Hindlimb muscle (tissue), 1 donor: ENCODE data around the gene PARP11. TPM values are rescaled to one million over a fixed set of nuclear protein-coding genes. Genes with fewer than 3 reads are reported as not detected.

Experiments
- DNase-seq: peaks from one replicate; pipeline ENCODE4 v3.0.0-alpha.2; 2013
- polyA plus RNA-seq: library from polyadenylated mRNA; unstranded; fragments of 120-200 nt; gene quantifications from one replicate; pipeline ENCODE4 v1.2.1, GENCODE V29; 2013; ENCODE audit not compliant: insufficient read length

Gene PARP11, protein sequence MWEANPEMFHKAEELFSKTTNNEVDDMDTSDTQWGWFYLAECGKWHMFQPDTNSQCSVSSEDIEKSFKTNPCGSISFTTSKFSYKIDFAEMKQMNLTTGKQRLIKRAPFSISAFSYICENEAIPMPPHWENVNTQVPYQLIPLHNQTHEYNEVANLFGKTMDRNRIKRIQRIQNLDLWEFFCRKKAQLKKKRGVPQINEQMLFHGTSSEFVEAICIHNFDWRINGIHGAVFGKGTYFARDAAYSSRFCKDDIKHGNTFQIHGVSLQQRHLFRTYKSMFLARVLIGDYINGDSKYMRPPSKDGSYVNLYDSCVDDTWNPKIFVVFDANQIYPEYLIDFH
- 7.8 TPM for polyA plus RNA-seq

DNA sequence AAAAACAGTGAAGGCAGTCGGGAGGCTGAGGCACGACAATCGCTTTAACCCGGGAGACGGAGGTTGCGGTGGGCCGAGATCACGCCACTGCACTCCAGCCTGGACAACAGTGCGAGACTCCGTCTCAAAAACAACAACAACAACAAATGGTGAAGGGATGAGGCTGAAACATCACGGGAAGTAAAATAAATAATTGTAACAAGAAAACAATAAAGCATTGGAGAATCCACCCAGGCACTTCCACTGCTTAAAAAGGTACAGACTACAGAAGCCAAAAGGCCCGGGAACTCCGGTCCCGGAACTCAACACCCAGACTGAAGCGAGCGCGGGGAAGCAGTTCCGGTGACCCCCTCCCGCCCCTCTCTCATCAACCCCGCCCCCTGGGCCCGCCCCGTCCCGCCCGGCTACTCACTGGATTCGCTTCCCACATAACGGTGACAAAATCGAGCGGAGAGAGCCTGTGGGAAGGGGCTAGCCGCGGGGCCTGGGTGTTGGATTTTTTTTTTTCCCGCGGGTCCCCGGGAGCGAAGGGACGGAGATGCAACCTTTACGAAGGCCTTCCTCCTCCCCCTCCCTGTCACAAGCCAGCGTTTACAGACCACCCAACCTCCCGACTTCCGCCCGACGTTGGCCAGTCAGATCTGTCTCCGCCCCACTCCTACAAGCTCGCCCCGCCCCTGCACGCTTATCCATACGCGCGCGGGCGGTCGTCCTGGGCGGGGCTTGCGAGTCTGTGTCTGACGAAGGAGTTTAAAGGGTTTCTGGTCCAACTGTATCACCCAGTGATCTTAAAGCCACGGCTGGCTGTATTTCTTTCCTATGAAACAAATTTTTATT lies at the start of gene PARP11:
PARP11 (minus strand) TSS at position 600 of the 837 bp plus-strand sequence; CDS start at position 430, 170 bp downstream.
- peak; percentile 95 for DNase-seq

DNA sequence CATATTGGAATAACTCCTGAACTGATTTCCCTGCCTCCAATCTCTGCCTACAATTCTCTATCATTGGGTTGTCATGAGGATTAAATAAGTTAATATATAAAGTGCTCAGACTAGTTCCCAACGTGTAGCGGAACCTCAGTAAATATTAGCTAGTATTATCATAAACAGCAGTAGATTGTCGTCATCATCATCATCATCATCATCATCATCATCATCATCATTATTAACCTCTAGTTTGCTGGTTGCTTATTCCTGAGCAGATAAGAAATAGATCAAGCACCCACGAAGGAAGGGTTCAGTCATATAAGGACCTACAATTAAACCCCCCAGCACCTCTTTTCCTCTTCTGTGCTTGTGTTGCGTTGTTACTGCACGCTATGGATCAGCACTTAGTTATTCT lies 48.8 kb upstream of the PARP11 start:
- DNase-seq, result no peak

DNA sequence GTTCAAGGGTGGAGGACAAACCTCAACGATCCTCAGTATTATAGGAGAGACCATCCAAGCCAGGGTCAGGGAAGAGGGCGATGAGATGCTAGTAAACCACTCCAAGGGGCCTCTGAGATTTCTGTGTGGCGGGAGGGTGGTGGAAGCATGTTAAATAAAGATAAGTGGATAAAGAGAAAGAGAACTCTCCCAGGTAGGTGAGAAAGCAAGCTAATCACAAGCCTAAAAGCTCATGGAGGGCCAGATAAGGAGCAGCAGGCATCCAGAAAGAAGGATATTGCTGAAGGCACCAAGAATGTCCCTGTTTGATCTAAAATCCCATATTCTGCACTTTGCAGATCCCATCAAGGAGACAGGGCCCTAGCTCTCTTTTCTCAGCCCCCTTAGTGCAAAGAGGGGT lies 48.3 kb upstream of the PARP11 start:
- DNase-seq, result no peak

DNA sequence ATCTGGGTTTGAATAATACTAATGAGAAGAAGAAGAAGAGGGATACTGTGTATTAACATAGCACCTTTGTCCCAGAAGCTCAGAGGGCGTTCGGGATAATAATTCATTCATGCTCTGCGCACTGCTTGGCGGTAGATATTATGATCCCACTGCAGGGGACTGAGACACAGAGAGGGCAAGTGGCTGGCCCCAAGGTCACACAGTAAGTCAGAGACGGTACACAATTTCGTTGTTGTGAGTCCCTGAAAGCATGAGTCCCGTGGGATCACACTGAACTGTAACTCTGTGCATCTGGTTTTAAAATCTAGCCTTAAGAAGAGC lies 47.9 kb upstream of the PARP11 start:
- DNase-seq, result no peak

DNA sequence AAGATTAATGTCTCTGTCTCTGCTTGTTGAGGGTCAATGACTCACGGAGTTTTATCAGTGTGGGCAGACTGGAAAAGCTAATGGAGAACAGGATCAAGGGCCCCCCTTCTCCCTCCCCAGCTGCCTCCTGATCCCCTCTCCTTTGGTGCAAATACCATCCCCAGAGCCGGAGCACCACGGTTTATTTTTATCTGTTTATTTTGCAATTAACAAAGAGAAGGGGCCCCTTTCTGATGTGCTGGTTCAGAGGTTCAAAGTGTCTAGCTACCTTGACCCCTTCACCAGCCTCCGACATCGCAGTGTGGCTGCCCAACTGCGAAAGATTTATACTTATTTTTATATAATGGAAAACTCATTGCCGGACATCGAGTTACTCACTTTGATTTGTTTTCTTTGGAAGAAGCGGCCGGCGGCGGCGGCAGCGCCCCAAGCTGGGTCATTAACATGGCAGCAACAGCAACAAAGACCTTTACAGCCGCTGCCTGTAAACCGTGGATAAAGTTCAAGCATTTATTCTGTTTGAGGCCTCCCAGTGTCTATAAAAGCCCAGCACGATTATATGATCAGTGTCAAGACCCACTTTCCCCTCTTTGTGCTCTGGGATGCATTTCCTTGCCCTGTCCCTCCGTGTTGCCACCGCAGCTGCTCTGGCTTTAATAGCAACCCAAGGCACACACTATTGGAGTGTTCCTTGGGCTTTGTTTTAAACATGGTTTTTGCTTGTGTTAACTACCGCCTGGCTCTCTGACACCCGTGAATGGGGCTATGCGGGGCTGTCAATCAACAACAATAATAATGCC lies 47.4 kb upstream of the PARP11 start:
- no peak for DNase-seq

DNA sequence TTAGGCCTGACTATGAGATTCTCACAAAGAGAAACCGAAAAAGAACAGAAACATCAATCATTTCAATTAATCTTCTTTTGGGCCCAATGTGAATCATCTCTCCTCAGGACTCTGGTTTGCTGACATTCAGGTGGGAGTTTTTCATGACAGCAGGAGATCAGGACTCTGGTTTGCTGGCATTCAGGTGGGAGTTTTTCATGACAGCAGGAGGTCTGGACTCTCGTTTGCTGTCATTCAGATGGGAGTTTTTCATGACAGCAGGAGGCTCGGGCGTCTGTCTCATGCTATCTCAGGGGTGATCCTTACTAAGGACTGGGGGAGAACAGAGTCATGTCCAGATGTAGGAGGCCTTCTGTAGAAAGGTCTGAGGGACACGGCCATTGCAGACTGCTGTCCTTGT lies 40.1 kb upstream of the PARP11 start:
- no peak for DNase-seq

DNA sequence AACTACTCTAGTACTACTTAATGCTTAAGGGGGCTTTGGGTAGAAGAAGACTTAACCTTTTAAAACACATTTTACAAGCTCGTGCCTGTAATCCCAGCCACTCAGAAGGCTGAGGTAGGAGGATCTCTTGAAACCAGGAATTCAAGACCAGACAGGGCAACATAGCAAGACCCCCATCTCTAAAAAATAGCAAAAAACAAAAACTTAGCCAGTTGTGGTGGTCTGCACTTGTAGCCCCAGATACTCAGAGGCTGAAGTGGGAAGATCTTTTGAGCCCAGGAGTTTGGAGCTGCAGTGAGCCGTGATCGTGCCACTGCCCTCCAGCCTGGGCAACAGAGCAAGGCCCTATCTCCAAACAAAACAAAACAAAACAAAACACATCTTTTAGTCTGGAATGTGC lies 39.7 kb upstream of the PARP11 start:
- DNase-seq, result no peak

DNA sequence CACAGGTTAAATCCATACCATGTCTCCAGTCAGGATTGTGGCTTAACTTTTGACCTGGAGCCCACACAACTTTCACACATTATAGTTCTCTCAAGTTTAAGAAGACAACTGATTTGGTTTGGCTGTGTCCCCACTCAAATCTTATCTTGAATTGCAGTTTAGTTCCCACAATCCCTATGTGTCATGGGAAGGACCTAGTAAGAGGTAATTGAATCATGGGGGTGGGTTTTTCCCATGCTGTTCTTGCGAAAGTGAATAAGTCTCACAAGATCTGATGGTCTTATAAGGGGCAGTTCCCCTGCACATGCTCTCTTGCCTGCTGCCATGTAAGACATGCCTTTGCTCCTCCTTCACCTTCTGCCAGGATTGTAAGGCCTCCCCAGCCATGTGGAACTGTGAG lies 38.2 kb upstream of the PARP11 start:
- no peak for DNase-seq

DNA sequence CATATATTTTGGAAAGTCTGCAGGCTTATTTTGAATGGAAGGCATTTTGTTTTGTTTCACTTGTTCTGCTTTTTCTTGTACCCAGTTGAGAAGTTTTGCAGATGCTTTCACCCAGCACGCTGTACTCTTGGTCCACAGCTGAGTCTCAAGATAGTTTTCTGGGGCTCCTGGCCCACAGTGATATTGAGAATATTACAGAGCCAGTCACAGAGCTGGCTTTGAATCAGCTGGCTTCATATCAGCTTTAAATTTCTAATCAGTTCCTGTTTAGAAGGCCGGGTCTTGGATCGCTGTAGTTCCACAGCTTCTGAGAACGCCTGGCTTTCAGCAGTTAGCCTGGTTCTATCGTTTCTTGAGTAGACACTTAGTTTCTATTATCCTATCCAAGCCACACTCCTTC lies 32.5 kb upstream of the PARP11 start:
- no peak for DNase-seq

DNA sequence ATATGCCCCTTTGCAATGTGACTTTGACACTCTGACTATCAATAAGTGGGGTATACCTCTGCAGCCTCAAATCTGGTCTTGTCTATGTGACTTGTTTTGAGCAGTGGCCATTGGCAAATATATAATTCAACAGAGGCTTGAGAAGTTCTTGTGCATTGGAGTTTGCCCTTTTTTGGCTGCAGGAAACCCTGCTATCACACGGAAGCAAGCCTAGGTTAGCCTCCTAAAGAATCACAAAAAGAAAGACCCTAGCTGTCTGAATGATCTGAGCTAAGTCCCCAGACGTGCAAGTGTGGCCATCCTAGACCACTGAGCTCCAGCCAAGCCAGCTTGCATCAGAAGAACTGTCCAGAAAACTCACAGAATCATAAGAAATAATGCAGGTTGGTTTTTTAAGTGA lies 31.8 kb upstream of the PARP11 start:
- DNase-seq, result no peak

DNA sequence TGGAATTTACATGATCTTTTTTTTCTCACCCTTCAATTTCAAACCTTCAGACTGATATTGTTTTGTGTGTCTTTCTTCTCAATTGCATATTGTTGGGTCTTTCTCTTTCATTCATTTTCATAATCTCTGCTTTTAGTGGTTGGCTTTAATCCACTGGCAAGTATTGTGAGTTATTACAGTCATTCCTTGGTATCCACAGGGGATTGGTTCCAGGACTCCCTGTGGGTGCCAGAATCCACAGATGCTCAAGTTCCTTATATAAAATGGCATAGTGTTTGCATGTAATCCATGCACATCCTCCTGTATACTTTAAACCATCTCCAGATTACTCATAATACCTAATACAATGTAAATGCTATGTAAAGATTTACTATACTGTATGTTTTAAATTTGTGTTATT lies 29.7 kb upstream of the PARP11 start:
- no peak for DNase-seq

DNA sequence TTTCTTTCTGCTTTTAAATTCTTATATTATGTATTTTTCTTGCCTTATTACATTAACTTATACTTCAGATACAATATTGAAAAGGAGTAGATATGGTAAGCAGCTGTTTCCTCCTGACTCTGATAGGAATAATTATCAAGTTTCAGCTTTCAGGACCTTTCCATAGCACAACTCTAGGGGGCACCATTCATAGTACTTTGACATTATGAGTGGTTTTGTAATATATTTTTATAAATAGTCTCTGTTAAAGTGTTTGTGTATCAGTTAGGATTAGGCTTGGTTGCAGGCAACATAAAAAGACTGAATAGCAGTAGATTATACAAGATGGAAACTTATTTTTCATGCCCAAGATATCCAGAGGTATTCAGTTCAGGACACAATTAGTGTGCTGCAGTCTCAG lies 27.9 kb upstream of the PARP11 start:
- DNase-seq, result no peak

DNA sequence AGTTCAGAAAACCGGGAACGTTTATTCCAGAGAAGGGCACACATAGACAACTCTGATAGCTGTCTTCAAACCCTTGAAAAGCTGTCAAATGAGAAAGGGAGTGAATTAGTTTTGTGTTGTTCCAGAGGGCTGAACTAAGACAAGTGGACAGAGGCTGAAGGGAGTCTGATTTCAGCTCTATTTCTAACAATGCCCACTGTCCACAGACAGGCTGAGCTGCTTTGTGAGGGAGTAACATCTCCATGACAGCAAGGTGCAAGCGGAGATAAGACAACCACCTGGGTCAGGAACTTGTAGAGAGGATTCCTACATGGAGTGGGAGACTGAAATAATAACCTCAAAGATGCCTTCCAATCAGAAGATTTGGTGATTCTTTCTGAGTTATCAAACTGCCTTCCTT lies 25.6 kb upstream of the PARP11 start:
- DNase-seq, result no peak

DNA sequence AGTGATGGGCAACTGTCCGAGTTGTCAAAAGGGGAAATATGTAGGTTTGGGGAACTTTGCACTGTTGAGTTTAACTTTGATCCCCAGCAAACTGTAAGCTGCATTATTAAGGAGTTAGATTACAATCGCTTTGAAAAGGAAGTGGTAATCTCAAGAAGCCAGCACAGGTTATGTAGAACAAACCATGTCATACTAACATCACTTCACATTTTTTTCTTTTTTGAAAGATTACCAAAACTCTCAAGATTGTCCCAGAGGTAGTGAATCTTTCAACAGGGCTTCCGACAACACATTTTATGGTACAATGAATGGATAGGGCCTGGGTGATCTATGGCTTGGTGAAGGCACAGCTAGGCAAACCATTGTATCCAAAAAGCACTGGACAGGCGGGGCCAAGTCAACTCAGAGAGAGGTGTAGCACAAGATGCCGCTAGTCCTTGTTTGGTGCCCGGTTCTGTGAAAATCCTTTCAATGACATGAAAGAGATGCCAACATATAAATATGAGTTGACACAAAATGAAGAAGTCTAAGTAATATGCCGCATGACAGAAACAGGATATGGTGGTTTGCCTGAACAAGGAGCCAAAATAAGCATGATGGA lies 24.3 kb upstream of the PARP11 start:
- DNase-seq, result no peak

DNA sequence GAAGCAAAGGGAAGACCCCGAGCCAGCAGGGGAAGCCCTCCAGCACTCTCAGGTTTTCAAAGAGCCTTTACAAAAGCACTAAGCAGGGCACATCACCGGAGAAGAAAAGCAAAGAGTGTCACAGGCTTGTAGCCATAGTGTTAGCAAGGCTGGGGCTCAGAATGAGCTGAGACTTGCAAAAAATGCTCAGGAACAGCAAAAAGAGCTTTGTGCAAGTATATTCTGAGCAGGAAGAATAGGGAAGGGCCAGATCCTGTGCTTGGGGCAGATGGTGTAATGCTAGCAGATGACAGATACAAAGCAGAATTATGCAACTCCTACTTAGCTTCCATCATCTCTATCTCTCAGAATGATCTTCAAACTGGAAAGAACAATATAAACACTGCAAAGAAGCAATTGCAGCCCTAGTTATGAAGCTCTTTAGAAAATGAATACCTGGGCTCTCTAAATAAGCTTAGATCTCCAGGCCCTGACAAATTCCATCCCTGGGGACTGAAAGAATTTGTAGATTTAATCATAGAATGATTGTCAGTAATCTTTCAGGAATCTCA lies 23.7 kb upstream of the PARP11 start:
- no peak for DNase-seq

DNA sequence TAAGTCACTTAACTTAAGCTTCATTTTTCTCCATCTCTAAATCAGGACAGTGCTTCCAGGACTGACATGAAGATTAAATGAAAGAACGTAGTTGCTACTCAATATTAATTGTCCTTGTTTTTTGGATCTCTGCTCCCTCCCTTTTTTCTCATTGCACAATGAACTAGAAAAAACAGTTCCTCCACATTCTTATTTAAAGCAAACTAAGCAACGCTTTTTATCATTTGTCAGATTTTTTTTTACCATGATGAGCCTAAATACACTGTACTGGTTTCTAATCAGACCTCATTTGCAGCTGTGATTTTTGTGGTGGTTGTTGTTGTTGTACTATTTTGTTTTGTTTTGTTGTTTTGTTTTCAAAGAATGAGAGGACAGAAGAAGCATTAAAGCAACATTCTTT lies 23.2 kb upstream of the PARP11 start:
- no peak for DNase-seq

DNA sequence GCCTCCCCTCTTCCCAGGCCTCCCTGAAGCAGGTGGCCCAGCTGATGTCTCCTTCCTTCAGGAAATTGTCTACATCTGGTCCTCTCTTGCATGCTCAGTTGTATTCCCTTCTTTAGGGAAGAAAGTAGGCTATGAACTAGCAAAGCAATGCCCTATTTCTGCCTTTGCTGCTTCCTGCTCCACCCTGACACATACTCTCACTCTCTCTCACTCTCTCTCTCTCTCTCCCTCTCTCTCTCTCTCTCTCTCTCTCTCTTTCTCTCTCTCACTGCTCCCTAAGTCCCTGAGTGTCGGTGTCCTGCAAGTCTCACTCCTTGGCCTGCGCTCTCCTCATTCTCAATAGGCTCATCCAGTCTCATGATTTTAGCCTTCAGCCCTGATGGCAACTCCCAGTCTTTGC lies 19.4 kb upstream of the PARP11 start:
- DNase-seq, result no peak

DNA sequence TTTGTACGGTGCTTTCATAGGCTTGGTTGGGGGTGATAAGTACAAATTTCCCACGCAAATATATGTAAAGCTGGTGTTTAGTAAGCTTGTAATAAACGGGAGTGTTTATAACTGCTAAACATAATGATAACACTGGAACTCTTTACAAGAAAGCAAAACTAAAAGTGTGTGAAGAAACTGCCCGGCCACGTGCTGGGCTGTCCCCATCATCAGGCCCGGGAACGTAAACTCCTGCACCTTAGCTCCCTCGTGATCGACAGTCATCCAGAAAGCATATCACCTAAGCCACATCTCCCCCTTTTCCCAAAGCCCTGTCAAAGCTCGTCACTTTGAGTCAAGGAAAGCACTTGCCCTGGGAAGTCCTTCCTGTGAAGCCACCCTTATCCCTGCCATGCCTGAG lies 18.0 kb upstream of the PARP11 start:
- no peak for DNase-seq

DNA sequence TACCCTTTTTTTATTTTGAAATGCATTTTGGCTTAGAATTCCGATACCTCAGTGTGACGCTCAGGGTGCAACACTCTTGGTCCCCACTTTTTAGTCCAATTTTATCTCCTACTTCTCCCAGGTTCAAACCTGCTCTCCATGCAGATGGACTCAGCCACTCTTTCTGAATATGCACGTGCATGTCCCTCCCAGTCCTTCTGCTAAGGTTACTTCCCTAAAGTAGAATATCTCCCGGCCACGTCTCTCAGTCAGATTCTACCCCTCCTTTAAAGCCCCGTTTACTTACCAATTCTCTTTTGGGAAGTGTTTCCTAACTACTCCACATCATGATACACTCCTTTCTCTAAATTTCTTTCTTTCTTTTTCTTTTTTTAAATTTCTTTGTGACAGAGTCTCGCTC lies 15.5 kb upstream of the PARP11 start:
- DNase-seq, result no peak

DNA sequence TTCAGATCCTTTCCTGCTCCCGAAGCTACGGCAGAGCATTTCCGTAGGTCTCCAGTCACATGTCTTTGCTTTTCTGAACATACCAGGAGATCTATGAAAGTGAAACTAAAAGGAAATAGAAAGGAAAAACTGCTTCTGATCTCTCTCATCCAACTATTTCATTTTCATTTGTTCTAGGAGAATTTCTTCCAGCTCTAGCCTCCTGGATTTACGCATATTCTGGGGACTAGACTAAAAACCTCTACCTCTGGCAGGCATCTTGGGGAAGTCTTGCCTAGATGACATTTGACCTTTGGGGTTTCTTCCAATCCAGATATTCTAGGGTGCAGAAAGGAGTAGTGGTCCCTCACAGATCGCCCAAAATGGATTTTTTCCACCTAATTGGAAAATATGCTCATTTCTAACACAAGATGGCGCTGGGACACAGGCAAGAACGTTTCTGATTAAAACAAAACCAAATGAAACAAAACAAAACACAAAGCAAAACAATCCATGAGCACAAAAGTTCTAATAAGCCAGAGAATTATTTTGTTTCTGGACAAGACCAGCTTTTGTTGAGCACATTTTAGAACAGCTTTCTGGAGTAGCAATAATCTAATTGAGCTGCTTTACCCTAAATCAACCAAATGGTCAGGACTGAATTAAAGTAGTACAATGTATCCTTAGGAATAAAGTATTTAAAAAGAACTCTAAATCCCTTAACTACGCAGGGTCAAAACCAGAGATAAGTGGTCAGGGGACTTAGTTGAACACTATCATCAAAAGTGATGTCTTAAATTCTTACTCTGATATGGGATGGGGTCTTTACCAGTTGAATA lies 12.3 kb upstream of the PARP11 start:
- peak; percentile 81 for DNase-seq

DNA sequence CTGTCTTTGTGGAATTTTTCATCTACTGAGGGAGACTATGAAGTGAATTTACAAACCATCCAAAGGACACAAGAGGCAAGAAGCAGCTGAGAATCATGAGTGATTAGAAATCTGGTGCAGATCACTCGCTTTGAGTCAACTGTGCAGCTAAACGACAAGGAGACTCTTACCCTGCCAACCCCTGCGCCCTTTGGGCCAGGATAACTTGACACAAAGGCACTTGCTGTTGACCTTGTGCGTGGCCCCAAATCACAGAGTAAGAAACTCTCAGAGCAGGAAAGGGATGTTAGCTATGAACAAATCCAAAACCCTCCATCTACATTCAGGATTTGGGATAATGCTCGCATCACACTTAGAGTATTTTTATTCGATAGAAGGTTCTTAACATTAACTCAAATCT lies 11.5 kb upstream of the PARP11 start:
- no peak for DNase-seq
